Measurements from ENCODE around the gene CTPS1. TPM values are rescaled to one million over a fixed set of nuclear protein-coding genes. Genes with fewer than 3 reads are reported as not detected.

The CTPS1 gene
- total RNA-seq, 2 experiments from 2014 or later, result 41.7 to 42.2 TPM

GRCh38 chr1:40949563-40949962, 29.9 kb upstream of the CTPS1 start:
- Mint-ChIP-seq H3K36me3 (ENCODE audit: low read depth) (no peaks in the 10 kb centered on the region), H3K27ac (no peak overlapping the region), H3K27me3 (peaks cover 12% of the 10 kb centered on the region), H3K4me1 (peaks cover 21% of the 10 kb centered on the region), H3K9me3 (no peaks in the 10 kb centered on the region), H3K4me3 (no peak overlapping the region)
- POLR2A ChIA-PET, result interaction anchor here (0.9 to 1.8 kb wide), 2 partner anchors 81 to 88 kb away, joined by 3 to 12 read pairs; partner anchors contain the start of gene CITED4
- no peak for DNase-seq
- CTCF ChIA-PET, result interaction anchor here (0.7 to 10.4 kb wide), 17 partner anchors 10 to 369 kb away, joined by 3 to 255 read pairs (median 6); partner anchors contain the start of gene CITED4

GRCh38 chr1:40951943-40952743, 27.4 kb upstream of the CTPS1 start:
- Mint-ChIP-seq H3K27me3 (peaks cover 16% of the 10 kb centered on the region), H3K4me3 (no peak overlapping the region), H3K36me3 (ENCODE audit: low read depth) (no peaks in the 10 kb centered on the region), H3K27ac (no peak overlapping the region), H3K4me1 (peaks cover 21% of the 10 kb centered on the region), H3K9me3 (no peaks in the 10 kb centered on the region)
- ChIA-PET CTCF (interaction anchor here (0.6 to 10.4 kb wide), 36 partner anchors 8 to 420 kb away, joined by 3 to 255 read pairs (median 5); partner anchors contain the start of genes CITED4, CTPS1 and NFYC), POLR2A (interaction anchor here (0.7 to 1.7 kb wide), 5 partner anchors 90 to 261 kb away, joined by 3 to 6 read pairs (median 5); partner anchors contain the start of genes CITED4 and NFYC)
- peak; percentile 65 for DNase-seq

GRCh38 chr1:40952744-40953315, 26.7 kb upstream of the CTPS1 start:
- Mint-ChIP-seq H3K27ac (no peak overlapping the region), H3K9me3 (no peaks in the 10 kb centered on the region)

GRCh38 chr1:40954626-40955025, 24.9 kb upstream of the CTPS1 start:
- ChIA-PET CTCF (interaction anchor here (1.2 to 10.4 kb wide), 4 partner anchors 86 to 182 kb away, joined by 5 to 255 read pairs (median 8); partner anchors contain the start of gene CITED4), POLR2A (no interaction called here)
- peaks cover 13% of the 10 kb centered on the region for H3K4me1 Mint-ChIP-seq
- no peaks in the 10 kb centered on the region for H3K36me3 Mint-ChIP-seq (ENCODE audit: low read depth)
- no peak overlapping the region for H3K4me3 Mint-ChIP-seq
- no peak for DNase-seq
- no peak overlapping the region for H3K27ac Mint-ChIP-seq
- H3K9me3 Mint-ChIP-seq, result no peaks in the 10 kb centered on the region
- H3K27me3 Mint-ChIP-seq, result peaks cover 16% of the 10 kb centered on the region

More at GRCh38 chr1:40952744-40953315, 26.7 kb upstream of the CTPS1 start:
- H3K4me1 Mint-ChIP-seq, result peaks cover 21% of the 10 kb centered on the region
- ChIA-PET POLR2A (interaction anchor here (1.0 to 1.4 kb wide), 3 partner anchors 90 to 262 kb away, joined by 4 to 5 read pairs (median 5); partner anchors contain the start of genes CITED4 and NFYC), CTCF (interaction anchor here (0.5 to 10.4 kb wide), 33 partner anchors 9 to 420 kb away, joined by 3 to 255 read pairs (median 5); partner anchors contain the start of genes CITED4, CTPS1 and NFYC)
- H3K36me3 Mint-ChIP-seq (ENCODE audit: low read depth), result no peaks in the 10 kb centered on the region
- peaks cover 16% of the 10 kb centered on the region for H3K27me3 Mint-ChIP-seq
- H3K4me3 Mint-ChIP-seq, result no peak overlapping the region
- no peak for DNase-seq

GRCh38 chr1:40955266-40955665, 24.2 kb upstream of the CTPS1 start:
- ChIA-PET POLR2A (no interaction called here), CTCF (interaction anchor here (1.2 to 10.4 kb wide), 3 partner anchors 101 to 182 kb away, joined by 5 to 255 read pairs (median 6); partner anchors contain the start of gene CITED4)
- H3K4me1 Mint-ChIP-seq, result peaks cover 13% of the 10 kb centered on the region
- no peak overlapping the region for H3K4me3 Mint-ChIP-seq
- peaks cover 16% of the 10 kb centered on the region for H3K27me3 Mint-ChIP-seq
- no peak overlapping the region for H3K27ac Mint-ChIP-seq
- no peaks in the 10 kb centered on the region for H3K36me3 Mint-ChIP-seq (ENCODE audit: low read depth)
- DNase-seq, result no peak
- H3K9me3 Mint-ChIP-seq, result no peaks in the 10 kb centered on the region

GRCh38 chr1:40956407-40956806, 23.1 kb upstream of the CTPS1 start:
- H3K27ac Mint-ChIP-seq, result no peak overlapping the region
- H3K9me3 Mint-ChIP-seq, result no peaks in the 10 kb centered on the region
- ChIA-PET POLR2A (no interaction called here), CTCF (interaction anchor here (1.0 to 10.4 kb wide), 3 partner anchors 74 to 183 kb away, joined by 3 to 255 read pairs (median 6); partner anchors contain the start of gene CITED4)
- peaks cover 13% of the 10 kb centered on the region for H3K4me1 Mint-ChIP-seq
- DNase-seq, result no peak
- H3K27me3 Mint-ChIP-seq, result peaks cover 16% of the 10 kb centered on the region
- H3K4me3 Mint-ChIP-seq, result no peak overlapping the region
- no peaks in the 10 kb centered on the region for H3K36me3 Mint-ChIP-seq (ENCODE audit: low read depth)

GRCh38 chr1:40958210-40958609, 21.3 kb upstream of the CTPS1 start:
- H3K36me3 Mint-ChIP-seq (ENCODE audit: low read depth), result no peaks in the 10 kb centered on the region
- POLR2A ChIA-PET, result no interaction called here
- no peak overlapping the region for H3K4me3 Mint-ChIP-seq
- CTCF ChIA-PET, result no interaction called here
- peaks cover 3% of the 10 kb centered on the region for H3K4me1 Mint-ChIP-seq
- DNase-seq, result no peak
- H3K27ac Mint-ChIP-seq, result no peak overlapping the region
- no peaks in the 10 kb centered on the region for H3K9me3 Mint-ChIP-seq
- H3K27me3 Mint-ChIP-seq, result peaks cover 12% of the 10 kb centered on the region

GRCh38 chr1:40965531-40965930, 14.0 kb upstream of the CTPS1 start:
- Mint-ChIP-seq H3K27me3 (no peaks in the 10 kb centered on the region), H3K4me1 (no peaks in the 10 kb centered on the region), H3K9me3 (no peaks in the 10 kb centered on the region), H3K36me3 (ENCODE audit: low read depth) (no peaks in the 10 kb centered on the region), H3K4me3 (no peak overlapping the region), H3K27ac (no peak overlapping the region)
- DNase-seq, result no peak
- ChIA-PET CTCF (interaction anchor here (0.6 to 2.0 kb wide), 3 partner anchors 12 to 15 kb away, joined by 3 to 4 read pairs (median 4); no protein-coding TSS in a partner anchor), POLR2A (interaction anchor here (1.2 kb wide), 1 partner anchor 14 kb away, joined by 3 read pairs; the partner anchor contains the start of gene CTPS1)

- ChIA-PET POLR2A (interaction anchor here (1.2 kb wide), 1 partner anchor 13 kb away, joined by 3 read pairs; the partner anchor contains the start of gene CTPS1), CTCF (interaction anchor here (1.1 to 1.4 kb wide), 2 partner anchors 14 to 16 kb away, joined by 4 to 5 read pairs; no protein-coding TSS in a partner anchor)
- Mint-ChIP-seq H3K4me1 (no peaks in the 10 kb centered on the region), H3K4me3 (no peak overlapping the region), H3K9me3 (no peaks in the 10 kb centered on the region), H3K36me3 (ENCODE audit: low read depth) (no peaks in the 10 kb centered on the region), H3K27ac (no peak overlapping the region), H3K27me3 (no peaks in the 10 kb centered on the region)
- no peak for DNase-seq
These were observed 13.1 kb upstream of the CTPS1 start for GRCh38 chr1:40966417-40966816.

- peaks cover 7% of the 10 kb centered on the region for H3K4me1 Mint-ChIP-seq
- POLR2A ChIA-PET, result no interaction called here
These were observed 10.1 kb upstream of the CTPS1 start for GRCh38 chr1:40969445-40969844.

GRCh38 chr1:40971966-40972365, 7.5 kb upstream of the CTPS1 start:
- H3K9me3 Mint-ChIP-seq, result no peaks in the 10 kb centered on the region
- H3K36me3 Mint-ChIP-seq (ENCODE audit: low read depth), result no peaks in the 10 kb centered on the region
- H3K4me3 Mint-ChIP-seq, result no peak overlapping the region
- DNase-seq, result no peak
- POLR2A ChIA-PET, result interaction anchor here (0.6 to 1.4 kb wide), 3 partner anchors 8 to 279 kb away, joined by 3 to 6 read pairs (median 3); partner anchors contain the start of gene CTPS1
- peaks cover 2% of the 10 kb centered on the region for H3K27me3 Mint-ChIP-seq
- no peak overlapping the region for H3K27ac Mint-ChIP-seq
- H3K4me1 Mint-ChIP-seq, result peaks cover 7% of the 10 kb centered on the region
- CTCF ChIA-PET, result interaction anchor here (0.7 kb wide), 1 partner anchor 9 kb away, joined by 6 read pairs; no protein-coding TSS in a partner anchor

More at GRCh38 chr1:40969445-40969844, 10.1 kb upstream of the CTPS1 start:
- Mint-ChIP-seq H3K36me3 (ENCODE audit: low read depth) (no peaks in the 10 kb centered on the region), H3K4me3 (no peak overlapping the region), H3K27me3 (peaks cover 2% of the 10 kb centered on the region), H3K9me3 (no peaks in the 10 kb centered on the region), H3K27ac (no peak overlapping the region)
- CTCF ChIA-PET, result no interaction called here
- no peak for DNase-seq

- ChIA-PET CTCF (interaction anchor here (1.1 kb wide), 1 partner anchor 23 kb away, joined by 3 read pairs; no protein-coding TSS in a partner anchor), POLR2A (no interaction called here)
- Mint-ChIP-seq H3K4me1 (peaks cover 9% of the 10 kb centered on the region), H3K27me3 (peaks cover 4% of the 10 kb centered on the region), H3K36me3 (ENCODE audit: low read depth) (no peaks in the 10 kb centered on the region), H3K4me3 (no peak overlapping the region), H3K27ac (no peak overlapping the region), H3K9me3 (no peaks in the 10 kb centered on the region)
- no peak for DNase-seq
These were observed 5.6 kb upstream of the CTPS1 start for GRCh38 chr1:40973912-40974311.

Measured in activated CD4-positive, alpha-beta memory T cell treated with anti-CD3 and anti-CD28 coated beads, Interleukin-2, amount 10 ng/mL, durations not matched to agents 7 days and 5 days (primary cell).